HCT116 (cell line): ENCODE data around the gene SEC14L1.

ENCODE experiments used
- EGR1 ChIP-seq: IDR thresholded peaks from 2 replicates; pipeline ENCODE4 v1.6.1; 2012; ENCODE audit warnings: low read depth
- RAD21 ChIP-seq: IDR thresholded peaks from 2 replicates; pipeline ENCODE4 v1.6.1; 2012; ENCODE audit warnings: low read depth, mild to moderate bottlenecking
- TF ChIP-seq, protein P1 (sequence below), 3 experiments: fragments of 200-600 bp in 1 of 3; sonication (generic) in 1 of 3; IDR thresholded peaks in 2 of 3; conservative IDR thresholded peaks in 1 of 3; 2 replicates each; pipeline ENCODE4 v1.5.1; 2012 to 2017; ENCODE audit warnings: low read depth in 2 of 3, low read length in 2 of 3, antibody characterized with exemption in 1 of 3, borderline replicate concordance in 1 of 3, control low read depth in 1 of 3, mild to moderate bottlenecking in 1 of 3, mixed read lengths in 1 of 3, mixed run types in 1 of 3, moderate library complexity in 1 of 3; ENCODE audit not compliant: insufficient read depth in 1 of 3

DNA sequence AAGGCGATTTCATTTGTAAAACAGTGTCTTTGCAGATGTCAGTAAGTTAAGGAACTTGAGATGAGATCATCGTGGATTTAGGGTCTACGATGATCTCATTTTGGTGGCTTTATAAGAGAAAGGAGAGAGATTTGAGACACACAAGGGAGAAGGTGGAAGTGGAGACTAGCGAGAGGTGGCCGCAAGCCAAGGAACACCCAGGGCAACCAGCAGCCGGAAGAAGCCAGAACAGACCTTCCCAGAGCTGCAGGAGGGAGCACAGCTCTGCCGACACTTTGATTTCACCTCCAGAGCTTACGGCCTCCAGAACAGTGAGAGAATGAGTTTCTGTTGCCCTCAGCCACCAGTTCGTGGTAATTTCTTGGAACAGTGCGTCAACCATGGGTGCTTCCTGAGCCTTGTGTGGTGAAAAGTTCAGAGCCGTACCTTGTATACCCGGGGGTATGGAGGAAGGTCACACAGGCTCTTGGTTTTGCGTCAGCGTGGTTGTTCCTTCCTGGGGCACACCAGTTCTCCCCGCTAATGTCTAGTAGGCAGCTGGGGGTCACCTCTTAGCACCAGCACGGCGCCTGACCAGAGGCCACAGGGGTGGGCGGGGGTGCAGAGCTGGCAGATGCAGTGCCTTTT lies 12.9 kb upstream of the SEC14L1 start:
- no peak for TF ChIP-seq EGR1
- TF ChIP-seq, protein P1, sequence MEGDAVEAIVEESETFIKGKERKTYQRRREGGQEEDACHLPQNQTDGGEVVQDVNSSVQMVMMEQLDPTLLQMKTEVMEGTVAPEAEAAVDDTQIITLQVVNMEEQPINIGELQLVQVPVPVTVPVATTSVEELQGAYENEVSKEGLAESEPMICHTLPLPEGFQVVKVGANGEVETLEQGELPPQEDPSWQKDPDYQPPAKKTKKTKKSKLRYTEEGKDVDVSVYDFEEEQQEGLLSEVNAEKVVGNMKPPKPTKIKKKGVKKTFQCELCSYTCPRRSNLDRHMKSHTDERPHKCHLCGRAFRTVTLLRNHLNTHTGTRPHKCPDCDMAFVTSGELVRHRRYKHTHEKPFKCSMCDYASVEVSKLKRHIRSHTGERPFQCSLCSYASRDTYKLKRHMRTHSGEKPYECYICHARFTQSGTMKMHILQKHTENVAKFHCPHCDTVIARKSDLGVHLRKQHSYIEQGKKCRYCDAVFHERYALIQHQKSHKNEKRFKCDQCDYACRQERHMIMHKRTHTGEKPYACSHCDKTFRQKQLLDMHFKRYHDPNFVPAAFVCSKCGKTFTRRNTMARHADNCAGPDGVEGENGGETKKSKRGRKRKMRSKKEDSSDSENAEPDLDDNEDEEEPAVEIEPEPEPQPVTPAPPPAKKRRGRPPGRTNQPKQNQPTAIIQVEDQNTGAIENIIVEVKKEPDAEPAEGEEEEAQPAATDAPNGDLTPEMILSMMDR (IDR thresholded peaks at IDR 0.05 in 2 of 3, conservative IDR thresholded peaks at IDR 0.05 in 1 of 3; ENCODE audit: borderline replicate concordance in 1 of 3, insufficient read depth in 1 of 3, low read depth in 2 of 3, low read length in 2 of 3), result no peak
- no peak for TF ChIP-seq RAD21
